ENCODE measurements around the gene SNRNP27.
"Not testable (repeated sequence)": the region's sequence is repeated elsewhere in the genome, so short reads cannot be mapped to it uniquely, and the experiment has no call there.

SNRNP27 gene

GRCh38 chr2:69948032-69948962, 54.5 kb downstream of the SNRNP27 start:
- DNase-seq = no peak

GRCh38 chr2:69948963-69949645, 55.3 kb downstream of the SNRNP27 start:
- no peak for DNase-seq

- DNase-seq = no peak
These were observed 56.5 kb downstream of the SNRNP27 start for GRCh38 chr2:69950241-69950640.

DNA sequence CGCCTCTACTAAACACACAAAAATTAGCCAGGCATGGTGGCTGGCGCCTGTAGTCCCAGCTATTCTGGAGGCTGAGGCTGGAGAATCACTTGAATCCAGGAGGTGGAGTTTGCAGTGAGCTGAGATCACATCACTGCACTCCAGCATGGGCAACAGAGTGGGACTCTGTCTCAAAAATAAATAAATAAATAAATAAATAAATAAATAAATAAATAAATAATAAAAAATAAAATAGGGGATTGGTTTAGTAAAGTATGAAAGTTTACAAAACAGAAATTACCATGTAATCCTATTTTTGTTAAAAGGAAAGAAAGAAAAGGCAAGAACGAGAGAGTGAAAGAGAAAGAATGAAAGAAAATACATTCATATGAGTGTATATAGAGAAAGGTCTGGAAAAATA, 56.9 kb downstream of the SNRNP27 start:
- DNase-seq = not testable (repeated sequence)

- DNase-seq = no peak
These were observed 58.8 kb downstream of the SNRNP27 start for GRCh38 chr2:69952336-69953115.

DNA sequence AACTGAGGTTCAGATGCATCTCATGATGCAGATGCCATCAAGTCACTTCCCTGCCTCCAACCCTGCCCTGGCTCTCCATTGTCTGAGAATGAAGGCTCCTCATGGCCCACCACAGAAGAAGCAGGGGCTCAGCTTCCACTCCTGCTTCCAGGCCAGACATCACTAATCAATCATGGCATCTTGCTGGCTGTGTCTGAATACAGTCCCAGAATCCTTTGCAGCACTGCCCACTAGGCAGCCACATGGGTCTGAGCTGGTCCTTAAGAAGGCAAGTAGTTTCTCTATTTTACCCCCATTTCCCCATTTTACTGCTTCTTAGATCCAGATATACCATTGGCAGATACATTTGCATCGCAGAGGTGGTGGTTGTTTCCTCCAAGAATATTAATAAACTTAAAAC, 60.3 kb downstream of the SNRNP27 start:
- no peak for DNase-seq
